ENCODE data around the gene HPGDS. TPM values are rescaled to one million over a fixed set of nuclear protein-coding genes. Genes with fewer than 3 reads are reported as not detected.
"Not testable (repeated sequence)": the region's sequence is repeated elsewhere in the genome, so short reads cannot be mapped to it uniquely, and the experiment has no call there.

The HPGDS gene
- total and polyA plus RNA-seq, 8 donors, result 2.8 to 6.7 (median 4.6) TPM

GRCh38 chr4:94298725-94299252 lies 43.8 kb downstream of the HPGDS start:
- intact Hi-C loops (cut with DNase I), result no loop called here
- no peak for TF ChIP-seq CTCF (IDR thresholded peaks at IDR 0.05)
- Histone ChIP-seq H3K27ac (no peak overlapping the region), H3K36me3 (no peaks in the 10 kb centered on the region), H3K4me3 (no peak overlapping the region), H3K4me1 (no peaks in the 10 kb centered on the region), H3K9me3 (no peaks in the 10 kb centered on the region), H3K27me3 (no peaks in the 10 kb centered on the region)
- ATAC-seq, result no peak
- DNase-seq, result no peak

GRCh38 chr4:94295473-94295872 lies 47.2 kb downstream of the HPGDS start:
- H3K9me3 ChIP-seq; H3K27me3 ChIP-seq; H3K27ac ChIP-seq; intact Hi-C loops (cut with DNase I); H3K4me1 ChIP-seq; ATAC-seq; H3K4me3 ChIP-seq; DNase-seq: not testable (repeated sequence)
- H3K36me3 ChIP-seq, result peaks cover 0 to 12% of the 10 kb centered on the region in 2 donors

- H3K9me3 ChIP-seq; H3K27ac ChIP-seq; intact Hi-C loops (cut with DNase I); ATAC-seq; H3K4me1 ChIP-seq; H3K27me3 ChIP-seq; DNase-seq; H3K4me3 ChIP-seq: not testable (repeated sequence)
- peaks cover 0 to 25% of the 10 kb centered on the region in 2 donors for H3K36me3 ChIP-seq
Measured at GRCh38 chr4:94293981-94294380, 48.7 kb downstream of the HPGDS start.

GRCh38 chr4:94290245-94290644 lies 52.4 kb downstream of the HPGDS start:
- no peaks in the 10 kb centered on the region for H3K9me3 ChIP-seq
- no peaks in the 10 kb centered on the region for H3K4me1 ChIP-seq
- peaks cover 0 to 50% of the 10 kb centered on the region in 2 donors for H3K36me3 ChIP-seq
- TF ChIP-seq CTCF (IDR thresholded peaks at IDR 0.05), result no peak
- H3K27ac ChIP-seq, result no peak overlapping the region
- ATAC-seq (no peak), DNase-seq (no peak)
- no peaks in the 10 kb centered on the region for H3K27me3 ChIP-seq
- no peak overlapping the region for H3K4me3 ChIP-seq
- intact Hi-C loops (cut with DNase I), result no loop called here

- Histone ChIP-seq H3K36me3 (peaks cover 0 to 80% of the 10 kb centered on the region in 2 donors), H3K4me1 (no peaks in the 10 kb centered on the region), H3K27me3 (no peaks in the 10 kb centered on the region), H3K4me3 (no peak overlapping the region), H3K27ac (no peak overlapping the region), H3K9me3 (no peaks in the 10 kb centered on the region)
- intact Hi-C loops (cut with DNase I), result no loop called here
- no peak for DNase-seq
- no peak for TF ChIP-seq CTCF (IDR thresholded peaks at IDR 0.05)
- ATAC-seq, result no peak
Measured at GRCh38 chr4:94285666-94286065, 57.0 kb downstream of the HPGDS start.

- no peak for TF ChIP-seq CTCF (IDR thresholded peaks at IDR 0.05)
- Histone ChIP-seq H3K27ac (no peak overlapping the region), H3K4me3 (no peak overlapping the region), H3K4me1 (no peaks in the 10 kb centered on the region), H3K36me3 (peaks cover 0 to 81% of the 10 kb centered on the region in 2 donors), H3K27me3 (no peaks in the 10 kb centered on the region), H3K9me3 (no peaks in the 10 kb centered on the region)
- no peak for DNase-seq
- intact Hi-C loops (cut with DNase I), result no loop called here
- no peak for ATAC-seq
Measured at GRCh38 chr4:94284889-94285288, 57.7 kb downstream of the HPGDS start.

All from left lung (tissue), 10 donors.